ENCODE results near the gene TDRD12.

- TF ChIP-seq POLR2A (IDR thresholded peaks at IDR 0.05) (no peak), CTCF (IDR thresholded peaks at IDR 0.05) (no peak)
Measured at GRCh38 chr19:32828139-32828538, 108.6 kb downstream of the TDRD12 start.
